ENCODE data around the gene INHBA. TPM values are rescaled to one million over a fixed set of nuclear protein-coding genes. Genes with fewer than 3 reads are reported as not detected.

The INHBA gene
- total RNA-seq, 3 donors from 2014 or later = 0.18 to 0.38 (median 0.28) TPM

DNA sequence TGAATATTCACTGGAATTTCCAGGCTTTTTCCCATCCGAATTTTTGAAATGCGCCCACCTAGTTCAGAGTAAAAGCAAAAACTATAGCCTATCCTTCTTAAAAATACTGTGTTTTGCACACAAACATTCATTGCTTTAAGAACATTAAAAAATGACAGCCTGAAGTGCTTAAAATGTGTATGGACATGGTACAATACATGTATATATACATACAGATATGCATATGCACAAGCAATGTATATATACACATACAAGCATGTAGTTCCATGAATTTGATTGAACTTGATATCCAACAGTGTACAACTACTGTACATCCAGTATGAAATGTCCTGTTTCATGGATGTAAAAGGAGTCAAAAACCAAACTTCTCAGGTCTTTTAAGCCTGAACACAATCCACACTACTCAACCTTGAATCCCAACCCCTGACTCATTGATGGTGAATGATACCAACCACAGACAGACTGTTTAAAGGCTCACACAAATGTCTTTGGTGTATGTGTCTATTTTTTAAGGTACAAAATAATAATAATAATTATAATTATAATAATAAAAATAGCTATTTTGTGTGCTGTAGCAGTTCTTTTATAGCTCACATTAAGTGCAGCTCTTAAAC is 14.8 kb downstream of the INHBA start:
- H3K27me3 Mint-ChIP-seq (ENCODE audit: low read depth) = no peaks in the 10 kb centered on the region
- no peaks in the 10 kb centered on the region for H3K4me1 Mint-ChIP-seq (ENCODE audit: low read depth)

DNA sequence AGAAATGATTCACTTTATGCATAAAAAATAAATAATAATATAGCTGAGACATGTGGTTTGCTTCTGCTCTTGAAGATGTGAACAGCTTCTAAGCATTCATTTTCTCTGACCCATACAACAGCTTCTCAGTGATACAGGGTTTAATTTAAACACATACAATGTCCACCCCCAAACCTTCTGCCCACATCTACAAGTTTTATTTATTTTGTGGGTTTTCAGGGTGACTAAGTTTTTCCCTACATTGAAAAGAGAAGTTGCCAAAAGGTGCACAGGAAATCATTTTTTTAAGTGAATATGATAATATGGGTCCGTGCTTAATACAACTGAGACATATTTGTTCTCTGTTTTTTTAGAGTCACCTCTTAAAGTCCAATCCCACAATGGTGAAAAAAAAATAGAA is 17.2 kb downstream of the INHBA start:
- Mint-ChIP-seq H3K36me3 (ENCODE audit: insufficient read depth) (no peaks in the 10 kb centered on the region), H3K27me3 (ENCODE audit: low read depth) (no peaks in the 10 kb centered on the region)

More for the DNA sequence above, 14.8 kb downstream of the INHBA start:
- DNase-seq (no peak), ATAC-seq (no peak)
- Mint-ChIP-seq H3K9me3 (no peaks in the 10 kb centered on the region), H3K4me3 (no peak overlapping the region), H3K36me3 (ENCODE audit: insufficient read depth) (no peaks in the 10 kb centered on the region)

DNA sequence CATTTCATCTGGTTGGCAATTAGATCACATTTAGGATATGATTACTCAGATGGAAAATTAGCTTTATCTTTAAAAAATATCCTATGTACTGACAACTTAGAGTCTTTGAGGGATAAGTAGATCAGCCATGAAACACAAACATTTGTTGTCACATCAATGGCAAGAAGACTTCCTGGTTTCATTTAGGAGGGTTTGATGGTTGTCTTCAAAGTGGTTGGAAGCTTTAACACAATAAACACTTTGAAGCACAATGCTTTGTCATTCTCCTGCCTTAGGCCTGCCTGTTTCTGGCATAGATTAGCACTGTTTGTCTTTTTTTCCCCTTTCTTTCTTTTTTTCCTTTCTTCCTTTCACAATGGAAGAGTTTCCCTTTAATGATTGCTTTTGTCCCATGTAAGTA is 20.5 kb downstream of the INHBA start:
- ATAC-seq = no peak
- Mint-ChIP-seq H3K4me3 (no peak overlapping the region), H3K4me1 (ENCODE audit: low read depth) (no peaks in the 10 kb centered on the region), H3K27me3 (ENCODE audit: low read depth) (no peaks in the 10 kb centered on the region), H3K36me3 (ENCODE audit: insufficient read depth) (no peaks in the 10 kb centered on the region), H3K9me3 (no peaks in the 10 kb centered on the region)
- no peak for DNase-seq

More for the DNA sequence above, 17.2 kb downstream of the INHBA start:
- ATAC-seq (no peak), DNase-seq (no peak)
- H3K9me3 Mint-ChIP-seq = no peaks in the 10 kb centered on the region
- no peaks in the 10 kb centered on the region for H3K4me1 Mint-ChIP-seq (ENCODE audit: low read depth)
- H3K4me3 Mint-ChIP-seq = no peak overlapping the region

DNA sequence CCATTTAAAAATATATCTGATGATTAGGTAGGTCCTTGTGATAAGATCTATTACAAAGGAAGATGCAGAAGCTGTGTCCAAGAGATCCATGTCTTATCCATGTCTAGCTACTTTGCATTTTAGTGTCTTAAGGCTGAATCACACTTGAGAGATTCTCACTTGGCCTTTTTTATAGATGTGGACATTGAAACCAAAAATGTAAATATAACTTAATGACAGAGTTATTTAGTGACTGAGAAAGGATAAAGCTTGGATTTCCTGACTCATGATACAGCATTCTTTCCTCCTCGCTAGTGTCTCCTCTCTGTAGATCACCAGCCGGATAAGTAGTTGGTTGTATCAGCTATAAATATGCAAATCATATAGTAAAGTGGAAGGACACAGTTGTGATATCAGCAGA is 23.3 kb downstream of the INHBA start:
- Mint-ChIP-seq H3K9me3 (no peaks in the 10 kb centered on the region), H3K36me3 (ENCODE audit: insufficient read depth) (no peaks in the 10 kb centered on the region), H3K4me3 (no peak overlapping the region), H3K4me1 (ENCODE audit: low read depth) (no peaks in the 10 kb centered on the region), H3K27me3 (ENCODE audit: low read depth) (no peaks in the 10 kb centered on the region)
- DNase-seq = no peak
- no peak for ATAC-seq

DNA sequence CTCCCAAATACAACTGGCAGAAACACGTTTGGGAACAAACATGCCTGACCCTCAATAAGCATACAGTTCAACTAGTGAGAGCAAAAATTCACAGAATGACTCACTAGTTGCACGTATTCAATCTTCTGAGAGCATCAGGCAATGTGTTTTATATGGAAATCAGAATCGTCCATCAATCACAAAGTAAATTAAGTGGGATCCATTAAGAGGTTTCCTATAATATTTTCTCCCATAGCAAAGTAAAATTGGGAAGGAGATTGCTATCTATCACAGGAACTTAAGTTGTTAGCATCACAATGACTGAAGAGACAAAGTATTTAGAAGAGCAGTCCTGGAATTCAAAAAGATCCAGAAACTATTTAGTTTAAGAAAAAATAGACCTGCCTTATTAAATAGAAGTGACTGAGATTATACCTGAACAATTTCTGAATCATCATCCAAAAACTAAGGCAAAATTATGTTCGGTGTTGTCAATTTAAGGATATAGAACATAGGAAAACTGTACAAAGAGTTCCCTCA is 28.3 kb downstream of the INHBA start:
- H3K4me3 Mint-ChIP-seq = no peak overlapping the region
- no peaks in the 10 kb centered on the region for H3K36me3 Mint-ChIP-seq (ENCODE audit: insufficient read depth)
- no peaks in the 10 kb centered on the region for H3K4me1 Mint-ChIP-seq (ENCODE audit: low read depth)
- DNase-seq (no peak), ATAC-seq (no peak)
- no peaks in the 10 kb centered on the region for H3K27me3 Mint-ChIP-seq (ENCODE audit: low read depth)
- peaks cover 9% of the 10 kb centered on the region for H3K9me3 Mint-ChIP-seq

DNA sequence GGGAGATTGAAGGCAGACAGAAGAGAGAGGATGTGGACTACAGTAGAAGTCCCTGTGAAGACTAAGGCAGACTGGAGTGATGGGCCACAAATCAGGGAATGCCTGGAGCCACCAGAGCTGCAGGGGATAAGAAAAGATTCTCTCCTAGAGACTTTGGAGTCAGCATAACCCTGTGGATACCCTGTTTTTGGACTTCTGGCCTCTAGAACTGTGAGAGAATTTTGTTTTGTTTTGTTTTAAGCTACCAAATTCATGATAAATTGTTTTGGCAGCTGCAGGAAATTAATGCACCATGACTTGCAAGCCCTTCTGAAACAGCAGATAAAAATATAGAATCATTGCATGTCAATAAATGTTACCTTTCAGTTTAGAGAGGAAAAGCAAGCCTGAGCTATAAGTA is 41.3 kb downstream of the INHBA start:
- H3K27me3 Mint-ChIP-seq (ENCODE audit: low read depth) = no peaks in the 10 kb centered on the region
- no peaks in the 10 kb centered on the region for H3K36me3 Mint-ChIP-seq (ENCODE audit: insufficient read depth)

DNA sequence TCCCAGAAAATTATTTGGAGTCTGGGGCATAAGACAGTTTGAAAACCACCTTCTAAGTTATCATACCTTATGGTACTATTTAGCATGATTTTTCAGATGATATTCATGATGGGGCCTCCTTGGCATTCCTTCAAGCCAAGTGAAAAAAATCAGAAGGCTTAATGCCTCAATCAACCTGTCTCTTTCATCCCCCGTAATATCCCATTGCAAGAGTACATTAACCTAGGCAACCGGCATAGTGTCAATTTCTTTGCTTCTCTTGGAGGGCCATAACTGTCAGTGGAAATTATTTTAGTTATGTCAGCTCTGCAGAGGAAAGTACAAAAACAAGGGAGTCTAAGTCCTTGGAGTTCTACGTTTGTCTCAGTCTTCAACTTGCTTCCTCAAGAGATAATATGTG is 43.4 kb downstream of the INHBA start:
- Mint-ChIP-seq H3K4me1 (ENCODE audit: low read depth) (no peaks in the 10 kb centered on the region), H3K27me3 (ENCODE audit: low read depth) (no peaks in the 10 kb centered on the region), H3K9me3 (peaks cover 5% of the 10 kb centered on the region), H3K36me3 (ENCODE audit: insufficient read depth) (no peaks in the 10 kb centered on the region), H3K4me3 (no peak overlapping the region)
- no peak for ATAC-seq
- no peak for DNase-seq

More for the DNA sequence above, 41.3 kb downstream of the INHBA start:
- DNase-seq (no peak), ATAC-seq (no peak)
- Mint-ChIP-seq H3K4me1 (ENCODE audit: low read depth) (no peaks in the 10 kb centered on the region), H3K4me3 (no peak overlapping the region), H3K9me3 (peaks cover 5% of the 10 kb centered on the region)

DNA sequence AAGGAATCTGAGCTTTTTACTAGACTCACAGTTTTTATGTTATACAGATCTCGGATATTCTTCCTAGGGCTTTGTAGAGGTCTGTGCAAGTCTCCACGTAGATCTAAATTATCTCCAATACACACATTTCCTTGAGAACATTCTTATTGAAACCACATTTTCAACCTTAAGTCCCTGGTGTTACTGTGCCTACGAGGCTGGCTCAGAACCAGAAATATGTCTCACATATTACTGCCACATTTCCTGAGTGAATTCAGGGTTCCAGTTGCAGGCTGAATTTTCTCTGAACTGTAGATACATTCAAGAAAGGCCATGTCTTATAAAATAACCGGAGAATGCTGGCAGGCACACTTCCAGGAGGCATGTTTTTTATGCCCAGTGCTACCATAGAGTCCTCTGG is 46.5 kb downstream of the INHBA start:
- no peaks in the 10 kb centered on the region for H3K27me3 Mint-ChIP-seq (ENCODE audit: low read depth)
- ATAC-seq (no peak), DNase-seq (no peak)
- H3K36me3 Mint-ChIP-seq (ENCODE audit: insufficient read depth) = no peaks in the 10 kb centered on the region
- no peaks in the 10 kb centered on the region for H3K9me3 Mint-ChIP-seq
- no peaks in the 10 kb centered on the region for H3K4me1 Mint-ChIP-seq (ENCODE audit: low read depth)
- H3K4me3 Mint-ChIP-seq = no peak overlapping the region

DNA sequence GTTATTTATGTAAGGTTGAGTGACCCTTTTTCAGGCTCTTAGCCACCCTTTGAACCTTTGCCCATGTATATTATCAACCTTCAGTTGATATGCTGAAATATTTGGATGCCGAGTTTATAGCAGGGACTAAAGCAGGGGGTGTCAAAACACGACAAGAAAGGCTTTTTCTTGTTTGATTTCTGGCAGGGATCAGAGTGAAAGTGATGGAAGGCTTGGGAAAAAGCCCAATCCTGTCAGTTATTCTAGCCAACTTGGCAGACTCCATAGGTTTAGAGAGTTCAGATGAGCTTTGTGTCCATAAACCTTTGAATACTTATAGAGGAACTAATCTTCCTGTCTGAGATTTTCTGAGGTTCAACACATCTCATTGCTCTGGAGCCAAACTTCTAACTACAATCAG is 47.5 kb downstream of the INHBA start:
- no peaks in the 10 kb centered on the region for H3K9me3 Mint-ChIP-seq
- DNase-seq (no peak), ATAC-seq (no peak)
- no peaks in the 10 kb centered on the region for H3K36me3 Mint-ChIP-seq (ENCODE audit: insufficient read depth)
- H3K4me1 Mint-ChIP-seq (ENCODE audit: low read depth) = no peaks in the 10 kb centered on the region
- no peaks in the 10 kb centered on the region for H3K27me3 Mint-ChIP-seq (ENCODE audit: low read depth)
- no peak overlapping the region for H3K4me3 Mint-ChIP-seq

DNA sequence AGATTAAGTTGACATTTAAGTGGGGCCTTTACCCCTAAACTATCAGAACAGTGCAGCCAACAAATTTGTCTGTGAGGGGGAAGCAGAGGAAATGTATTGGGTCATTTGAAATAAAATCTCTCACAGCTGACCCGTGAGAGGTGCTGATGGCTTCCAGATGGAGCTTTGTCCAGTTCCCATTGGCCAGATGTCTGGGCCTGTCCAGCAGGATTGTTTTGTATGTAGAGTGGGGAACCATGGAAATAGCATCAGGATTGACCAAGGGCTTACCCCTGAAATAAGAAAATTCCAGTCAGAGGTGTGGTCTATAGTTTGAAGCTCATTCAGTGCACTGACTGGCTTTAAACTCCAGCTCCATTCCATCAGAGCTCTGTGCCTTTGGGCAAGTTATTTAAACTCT is 50.6 kb downstream of the INHBA start:
- DNase-seq = no peak
- Mint-ChIP-seq H3K27me3 (ENCODE audit: low read depth) (no peaks in the 10 kb centered on the region), H3K4me1 (ENCODE audit: low read depth) (no peaks in the 10 kb centered on the region), H3K9me3 (peaks cover 4% of the 10 kb centered on the region), H3K4me3 (no peak overlapping the region), H3K36me3 (ENCODE audit: insufficient read depth) (no peaks in the 10 kb centered on the region)
- ATAC-seq = no peak

DNA sequence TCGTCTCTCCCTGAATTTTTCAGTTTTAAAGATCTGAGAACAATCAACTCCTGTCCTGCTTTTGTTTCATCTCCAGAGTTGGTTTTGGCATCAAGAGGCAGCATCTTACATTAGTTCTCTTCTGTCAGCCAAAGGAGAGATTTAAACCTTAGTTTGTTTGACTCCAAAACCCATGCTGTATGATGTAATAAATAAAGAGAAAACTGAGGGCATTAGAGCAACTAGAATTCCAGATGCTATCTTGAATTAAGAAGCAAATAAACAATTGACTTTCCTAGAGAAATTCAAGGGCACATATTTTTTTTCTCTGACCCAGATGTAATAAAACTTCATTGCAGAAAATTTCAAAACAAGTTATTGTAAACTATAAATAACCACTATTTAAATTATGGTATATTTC is 54.4 kb downstream of the INHBA start:
- Mint-ChIP-seq H3K36me3 (ENCODE audit: insufficient read depth) (no peaks in the 10 kb centered on the region), H3K27me3 (ENCODE audit: low read depth) (no peaks in the 10 kb centered on the region), H3K4me3 (no peak overlapping the region), H3K9me3 (peaks cover 4% of the 10 kb centered on the region), H3K4me1 (ENCODE audit: low read depth) (no peaks in the 10 kb centered on the region)
- DNase-seq = no peak
- ATAC-seq = no peak

DNA sequence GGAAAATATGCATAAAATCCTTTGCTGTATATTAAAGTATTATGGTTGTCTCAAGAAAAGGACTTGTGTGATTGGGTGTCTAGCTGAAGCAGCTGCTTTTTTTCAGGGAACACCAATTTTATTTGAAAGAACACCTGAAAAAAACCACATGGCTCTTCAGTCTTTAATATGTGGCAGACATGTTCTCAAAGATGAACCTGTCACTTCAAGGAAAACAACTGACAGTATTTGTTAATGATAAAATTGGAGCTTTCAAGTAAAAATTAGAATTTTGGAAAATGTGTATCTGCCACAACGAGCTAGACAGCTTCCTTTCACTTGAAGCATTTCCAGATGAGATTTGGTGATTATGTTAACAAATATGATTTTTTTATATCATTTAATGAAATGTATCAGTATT is 59.3 kb downstream of the INHBA start:
- Mint-ChIP-seq H3K4me1 (ENCODE audit: low read depth) (no peaks in the 10 kb centered on the region), H3K36me3 (ENCODE audit: insufficient read depth) (no peaks in the 10 kb centered on the region), H3K27me3 (ENCODE audit: low read depth) (no peaks in the 10 kb centered on the region), H3K4me3 (no peak overlapping the region), H3K9me3 (peaks cover 10% of the 10 kb centered on the region)
- no peak for ATAC-seq
- DNase-seq = no peak

DNA sequence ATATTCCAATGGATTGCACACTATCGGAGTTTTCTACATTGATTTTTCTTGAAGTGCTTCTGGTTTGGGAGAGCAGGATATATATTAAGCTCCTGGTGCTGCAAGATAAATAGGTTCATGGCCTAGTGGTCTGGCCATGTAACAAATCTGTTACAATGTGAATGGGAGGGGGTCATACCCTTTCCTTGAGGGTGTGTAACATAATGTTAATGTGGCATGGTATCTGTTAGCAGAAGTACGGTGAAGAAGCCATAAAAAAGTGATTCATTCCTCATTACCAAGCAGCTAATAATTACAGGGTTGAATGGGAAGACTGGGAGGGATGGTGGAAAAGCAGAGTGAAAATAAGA is 61.2 kb downstream of the INHBA start:
- Mint-ChIP-seq H3K4me1 (ENCODE audit: low read depth) (no peaks in the 10 kb centered on the region), H3K9me3 (peaks cover 7% of the 10 kb centered on the region), H3K36me3 (ENCODE audit: insufficient read depth) (no peaks in the 10 kb centered on the region), H3K4me3 (no peak overlapping the region), H3K27me3 (ENCODE audit: low read depth) (no peaks in the 10 kb centered on the region)
- DNase-seq (no peak), ATAC-seq (no peak)

DNA sequence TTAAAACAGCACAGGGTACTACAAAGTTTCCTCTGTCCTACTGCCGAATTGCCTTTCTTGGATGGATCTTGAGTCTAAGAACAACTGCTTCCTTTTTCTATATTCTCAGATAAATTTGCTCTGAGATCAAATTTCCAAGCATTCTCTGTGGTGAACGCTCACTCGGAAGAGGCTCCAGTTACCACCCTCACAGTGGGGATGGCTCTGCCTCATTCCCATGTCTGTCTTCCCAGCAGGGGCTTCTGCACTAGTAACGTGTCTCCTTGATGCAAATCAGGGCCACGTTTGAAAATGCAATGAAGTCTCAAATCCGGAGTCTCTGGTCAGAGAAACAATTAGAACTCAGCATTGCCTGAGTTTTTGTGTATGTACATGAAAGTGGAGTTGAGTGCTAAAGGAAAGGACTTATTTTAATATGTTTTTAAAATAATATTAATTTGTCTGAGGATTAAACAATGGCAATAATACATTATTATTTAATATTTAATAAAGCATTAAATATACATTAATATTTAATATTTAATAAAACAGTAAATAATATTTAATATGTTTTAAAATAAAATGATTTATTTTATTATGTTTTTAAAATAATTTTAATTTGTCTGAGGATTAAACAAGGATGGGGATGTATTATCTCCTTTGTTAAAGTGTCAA is 61.8 kb downstream of the INHBA start:
- Mint-ChIP-seq H3K9me3 (peaks cover 7% of the 10 kb centered on the region), H3K4me1 (ENCODE audit: low read depth) (no peaks in the 10 kb centered on the region), H3K36me3 (ENCODE audit: insufficient read depth) (no peaks in the 10 kb centered on the region), H3K4me3 (no peak overlapping the region), H3K27me3 (ENCODE audit: low read depth) (no peaks in the 10 kb centered on the region)
- ATAC-seq (no peak), DNase-seq (no peak)

DNA sequence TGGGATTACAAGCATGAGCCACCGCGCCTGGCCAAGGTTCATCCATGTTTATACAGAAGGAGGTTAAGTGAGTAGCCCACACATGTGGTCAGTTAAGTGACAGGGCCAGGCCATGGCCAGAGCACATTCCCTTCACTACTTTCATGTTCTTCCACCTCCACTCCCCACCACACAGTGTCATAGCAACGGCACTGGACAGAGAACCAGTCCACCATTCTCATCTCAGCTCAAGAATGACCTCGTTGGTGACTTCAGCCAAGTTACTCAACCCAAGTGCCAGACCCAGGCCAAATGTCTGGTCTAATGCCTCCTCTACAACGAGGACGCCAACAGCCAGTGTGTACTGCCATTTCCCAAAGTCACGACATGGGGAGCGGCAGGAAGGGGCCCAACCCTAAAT is 62.4 kb downstream of the INHBA start:
- ATAC-seq = no peak

More for the DNA sequence above, 62.4 kb downstream of the INHBA start:
- no peak for DNase-seq
- Mint-ChIP-seq H3K4me1 (ENCODE audit: low read depth) (no peaks in the 10 kb centered on the region), H3K27me3 (ENCODE audit: low read depth) (no peaks in the 10 kb centered on the region), H3K4me3 (no peak overlapping the region), H3K36me3 (ENCODE audit: insufficient read depth) (no peaks in the 10 kb centered on the region), H3K9me3 (peaks cover 7% of the 10 kb centered on the region)

Measured in activated T-cell treated with anti-CD3 and anti-CD28 coated beads, Interleukin-2, amount 50 U/mL, for 4 hours (primary cell).